ENCODE data around the gene L2HGDH. TPM values are rescaled to one million over a fixed set of nuclear protein-coding genes. Genes with fewer than 3 reads are reported as not detected.

Gene L2HGDH
- total and polyA plus RNA-seq, 10 of the 15 experiments (the other 5 are each of a cell fraction or from before 2014, with no cell fraction given), result 2.6 to 18.3 (median 13.5) TPM

- no peak for TF ChIP-seq CREM (IDR thresholded peaks at IDR 0.05; ENCODE audit: low read depth)
Measured at GRCh38 chr14:50285861-50286260, 26.2 kb downstream of the L2HGDH start (continued).

GRCh38 chr14:50272498-50272897 is 39.5 kb downstream of the L2HGDH start:
- H3K4me1 ChIP-seq (ENCODE audit: control insufficient read depth, insufficient read depth, low read length), result no peaks in the 10 kb centered on the region
- no peaks in the 10 kb centered on the region for H3K36me3 ChIP-seq (ENCODE audit: control insufficient read depth in 2 of 2, insufficient read depth in 2 of 2, low read length in 1 of 2)
- no TSS peak for BruUV-seq (replicated peaks)
- in situ Hi-C loops (cut with MboI), result no loop called here
- SMC1A ChIA-PET (ENCODE audit: uncharacterized antibody, unreplicated experiment), result interaction anchor here (1.0 kb wide), 1 partner anchor 70 kb away, joined by 3 read pairs; no protein-coding TSS in a partner anchor
- intact Hi-C loops (cut with micrococcal nuclease; ENCODE audit: unreplicated experiment), result no loop called here
- no peaks in the 10 kb centered on the region for H3K79me2 ChIP-seq (ENCODE audit: control insufficient read depth, insufficient read depth, low read length)
- DNase-seq (ENCODE audit: low read depth, low spot score), result no peak
- H3K9ac ChIP-seq (ENCODE audit: control insufficient read depth, insufficient read depth, low read length), result no peak overlapping the region
- H3K9me3 ChIP-seq (replicated peaks; ENCODE audit: control insufficient read depth, insufficient read depth, low read length), result no peaks in the 10 kb centered on the region
- no peaks in the 10 kb centered on the region for H4K20me1 ChIP-seq (ENCODE audit: control insufficient read depth, insufficient read depth)
- RAD21 ChIA-PET (ENCODE audit: unreplicated experiment), result no interaction called here
- H3K27ac ChIP-seq (ENCODE audit: control insufficient read depth, insufficient read depth), result no peak overlapping the region
- no peak for TF ChIP-seq CREB1 (IDR thresholded peaks at IDR 0.05; ENCODE audit: low read depth)
- TF ChIP-seq CBFB (IDR thresholded peaks at IDR 0.05; ENCODE audit: low read depth), result no peak
- TF ChIP-seq ELK1 (IDR thresholded peaks at IDR 0.05; ENCODE audit: low read depth, low read length), result no peak
- no peak for TF ChIP-seq BCLAF1 (IDR thresholded peaks at IDR 0.05)
- TF ChIP-seq CUX1 (IDR thresholded peaks at IDR 0.05; ENCODE audit: insufficient replicate concordance, low read depth, low read length), result no peak
- no peak for TF ChIP-seq CHD2 (IDR thresholded peaks at IDR 0.05; ENCODE audit: borderline replicate concordance, low read depth, low read length)
- no peak for TF ChIP-seq MXI1 (IDR thresholded peaks at IDR 0.05; ENCODE audit: low read depth, low read length)
- TF ChIP-seq RAD51 (IDR thresholded peaks at IDR 0.05), result no peak
- TF ChIP-seq TCF3 (IDR thresholded peaks at IDR 0.05; ENCODE audit: borderline replicate concordance, insufficient read depth, low read depth, low read length), result no peak
- H3K27me3 ChIP-seq (replicated peaks in 1 of 2; ENCODE audit: control insufficient read depth in 2 of 2, insufficient read depth in 2 of 2, low read length in 1 of 2), result no peaks in the 10 kb centered on the region
- no peak; the same call in 2 of the 3 replicates for ATAC-seq
- CTCF ChIA-PET, result no interaction called here
- no peak overlapping the region for H3K4me2 ChIP-seq (ENCODE audit: control insufficient read depth, insufficient read depth)
- no peak overlapping the region for H3K4me3 ChIP-seq
- WGBS (ENCODE audit: insufficient coverage, insufficient replicate concordance, low lambda C conversion rate, missing lambda C conversion rate), result 100% methylated on average over 1 of the region's 1 CpG
- POLR2A ChIA-PET, result no interaction called here
- FAIRE-seq, result no peak
- H2AFZ ChIP-seq (ENCODE audit: control insufficient read depth, low read depth, low read length), result no peak overlapping the region
